ENCODE results near the gene MYH9.

Gene MYH9

DNA sequence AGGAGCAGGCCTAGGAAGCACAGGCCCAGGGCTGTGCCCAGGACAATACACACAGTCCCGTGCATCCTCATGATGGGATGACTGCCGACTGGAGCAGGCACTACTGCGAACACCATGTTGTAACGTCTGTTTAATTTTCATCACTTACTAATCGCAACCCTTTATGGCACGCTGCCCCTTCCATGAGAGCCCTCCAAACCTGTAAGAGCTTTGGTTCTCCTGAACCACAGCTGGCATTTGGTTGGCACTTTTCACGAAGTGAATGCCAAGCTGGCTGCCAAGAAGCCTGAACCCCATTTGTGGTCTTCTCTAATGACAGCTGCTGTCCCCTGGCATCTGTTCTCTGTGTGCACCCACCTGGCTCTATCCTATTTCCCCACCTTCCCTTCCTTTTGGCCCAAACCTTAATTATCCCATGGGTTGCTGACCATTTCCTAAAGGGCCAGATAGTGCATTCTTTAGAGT lies 98.3 kb downstream of the MYH9 start:
- TF ChIP-seq, protein P1, sequence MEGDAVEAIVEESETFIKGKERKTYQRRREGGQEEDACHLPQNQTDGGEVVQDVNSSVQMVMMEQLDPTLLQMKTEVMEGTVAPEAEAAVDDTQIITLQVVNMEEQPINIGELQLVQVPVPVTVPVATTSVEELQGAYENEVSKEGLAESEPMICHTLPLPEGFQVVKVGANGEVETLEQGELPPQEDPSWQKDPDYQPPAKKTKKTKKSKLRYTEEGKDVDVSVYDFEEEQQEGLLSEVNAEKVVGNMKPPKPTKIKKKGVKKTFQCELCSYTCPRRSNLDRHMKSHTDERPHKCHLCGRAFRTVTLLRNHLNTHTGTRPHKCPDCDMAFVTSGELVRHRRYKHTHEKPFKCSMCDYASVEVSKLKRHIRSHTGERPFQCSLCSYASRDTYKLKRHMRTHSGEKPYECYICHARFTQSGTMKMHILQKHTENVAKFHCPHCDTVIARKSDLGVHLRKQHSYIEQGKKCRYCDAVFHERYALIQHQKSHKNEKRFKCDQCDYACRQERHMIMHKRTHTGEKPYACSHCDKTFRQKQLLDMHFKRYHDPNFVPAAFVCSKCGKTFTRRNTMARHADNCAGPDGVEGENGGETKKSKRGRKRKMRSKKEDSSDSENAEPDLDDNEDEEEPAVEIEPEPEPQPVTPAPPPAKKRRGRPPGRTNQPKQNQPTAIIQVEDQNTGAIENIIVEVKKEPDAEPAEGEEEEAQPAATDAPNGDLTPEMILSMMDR (IDR thresholded peaks at IDR 0.05; ENCODE audit: low read depth, low read length) = no peak
- H3K4me3 ChIP-seq (ENCODE audit: low read depth, low read length) = no peak overlapping the region

DNA sequence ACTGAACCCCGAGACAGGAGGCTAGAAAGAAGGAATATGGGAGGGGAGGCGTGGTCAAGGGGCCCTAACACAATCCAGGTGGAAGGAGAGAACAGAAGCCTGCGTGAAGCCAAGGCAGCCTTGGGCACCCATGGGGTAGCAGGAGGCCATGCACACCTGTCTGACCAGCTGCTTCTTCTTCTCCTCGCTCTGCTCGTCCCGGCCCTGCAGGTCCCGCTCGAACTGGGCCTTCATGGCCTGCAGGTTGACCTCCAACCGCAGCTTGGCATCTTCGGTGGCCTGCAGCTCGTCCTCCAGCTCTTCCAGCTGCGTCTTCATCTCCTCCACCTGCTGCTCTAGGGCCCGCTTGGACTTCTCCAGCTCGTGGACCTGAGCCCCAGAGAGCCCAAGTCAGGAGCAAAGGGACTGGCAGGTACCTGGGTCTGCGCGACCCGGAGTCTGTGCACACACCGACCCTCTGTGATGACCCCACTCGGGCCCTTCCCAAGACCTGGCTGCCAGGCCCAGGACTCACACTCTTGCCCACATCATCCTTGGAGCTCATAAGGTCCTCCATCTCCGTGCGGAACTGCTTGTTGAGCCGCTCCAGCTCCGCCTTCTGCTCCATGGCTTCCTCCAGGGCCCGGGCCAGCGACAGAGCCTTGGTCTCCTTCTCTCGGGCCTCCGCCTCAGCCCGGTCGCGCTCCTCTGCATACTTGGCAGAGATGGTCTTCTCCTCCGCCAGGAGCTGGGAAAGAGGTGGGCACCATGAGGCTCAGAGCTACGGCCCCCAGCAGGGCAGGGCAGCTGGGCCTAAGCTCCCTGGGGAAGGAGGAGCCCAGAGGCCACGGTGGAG lies 99.0 kb downstream of the MYH9 start:
- no peak overlapping the region for H3K4me3 ChIP-seq (ENCODE audit: low read depth, low read length)
- TF ChIP-seq, protein P1 (IDR thresholded peaks at IDR 0.05; ENCODE audit: low read depth, low read length) = no peak

DNA sequence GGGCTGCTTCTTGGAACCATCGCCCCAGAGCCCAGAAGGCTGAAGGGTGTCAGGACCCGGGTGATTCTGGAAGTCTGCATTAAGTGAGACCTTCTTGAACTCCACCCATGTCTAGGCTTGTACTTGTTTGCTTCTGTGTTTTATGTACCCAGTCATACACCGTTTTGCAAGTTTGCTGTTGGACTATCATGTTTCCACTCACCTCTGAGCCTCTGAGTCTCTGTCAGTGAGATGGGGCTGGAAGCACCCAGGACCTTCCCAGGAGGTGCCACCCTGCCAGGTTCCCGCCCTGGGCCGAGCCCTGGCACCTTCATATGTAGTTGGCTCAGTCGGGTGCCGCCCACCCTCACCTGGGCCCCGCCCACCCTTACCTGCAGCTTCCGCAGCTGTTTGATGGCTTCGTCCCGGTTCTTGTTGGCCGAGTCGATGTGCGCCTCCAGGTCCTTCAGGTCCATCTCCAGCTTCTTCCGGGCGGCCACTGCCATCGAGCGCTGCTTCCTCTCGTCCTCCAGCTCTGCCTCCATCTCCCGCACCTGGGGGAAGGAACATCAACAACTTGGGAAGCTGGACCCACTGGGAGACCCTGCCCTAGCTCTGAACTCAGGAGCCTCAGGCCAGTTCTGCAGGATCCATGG lies 99.8 kb downstream of the MYH9 start:
- TF ChIP-seq, protein P1 (IDR thresholded peaks at IDR 0.05; ENCODE audit: low read depth, low read length) = no peak
- no peak overlapping the region for H3K4me3 ChIP-seq (ENCODE audit: low read depth, low read length)

DNA sequence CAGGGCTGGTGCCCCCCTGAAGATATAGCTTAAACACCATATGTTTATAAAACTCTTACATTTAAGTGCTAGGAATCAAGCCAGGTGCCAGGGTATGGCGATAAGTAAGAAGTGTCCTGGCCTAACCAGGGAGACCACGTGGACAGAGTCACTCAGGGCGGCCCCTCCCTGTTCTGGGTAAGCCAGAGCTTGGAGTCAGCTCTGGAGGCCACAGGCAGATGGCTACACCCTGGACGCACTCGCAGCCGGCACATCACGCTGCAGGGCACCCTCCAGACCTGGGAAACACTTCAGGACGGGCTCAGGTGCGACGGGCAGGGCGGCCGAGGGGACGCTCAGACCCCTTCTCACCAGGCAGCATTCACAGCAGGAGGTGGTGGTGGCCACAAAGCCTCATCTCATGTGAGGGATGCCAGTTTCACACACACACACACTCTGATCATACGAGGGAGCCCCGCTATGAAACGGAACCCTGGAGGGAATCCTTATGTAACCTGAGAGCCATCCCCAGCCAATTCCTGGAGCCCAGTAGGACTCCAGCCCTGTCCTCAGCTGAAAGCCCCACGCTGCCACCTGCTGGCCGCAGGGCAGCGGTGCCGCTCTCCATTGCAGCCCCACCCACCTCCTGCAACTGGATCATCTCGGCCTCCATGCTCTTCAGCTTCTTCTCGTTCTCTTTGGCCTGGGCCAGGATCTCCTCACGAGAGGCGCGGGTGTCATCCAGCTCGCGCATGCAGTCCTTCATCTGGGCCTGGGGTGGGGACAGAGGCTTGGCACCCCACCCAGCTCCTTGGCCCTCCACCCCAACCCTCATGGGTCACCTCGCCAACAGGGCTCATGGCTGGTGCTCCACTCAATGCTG lies 101.4 kb downstream of the MYH9 start:
- TF ChIP-seq, protein P1 (IDR thresholded peaks at IDR 0.05; ENCODE audit: low read depth, low read length) = peak; percentile 91
- no peak overlapping the region for H3K4me3 ChIP-seq (ENCODE audit: low read depth, low read length)

DNA sequence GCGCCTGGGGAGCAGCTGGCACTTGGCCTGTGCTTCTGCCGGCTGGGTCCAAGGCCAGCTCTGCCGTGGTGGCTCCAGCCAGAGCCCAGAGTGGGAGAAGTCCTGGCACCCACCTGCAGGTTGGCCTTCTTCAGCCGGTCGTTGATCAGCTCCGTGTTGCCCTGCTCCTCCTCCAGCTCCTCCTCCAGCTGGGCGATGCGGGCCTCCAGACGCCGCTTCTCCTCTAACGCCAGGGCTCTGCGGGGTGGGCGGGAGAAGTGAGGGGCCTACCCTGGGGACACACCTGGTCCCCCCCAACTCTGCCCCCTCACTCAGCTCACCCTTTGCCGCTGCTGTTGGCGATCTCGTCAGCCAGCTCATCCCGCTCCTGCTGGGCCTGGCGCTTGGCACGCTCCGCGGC lies 102.2 kb downstream of the MYH9 start:
- TF ChIP-seq, protein P1 (IDR thresholded peaks at IDR 0.05; ENCODE audit: low read depth, low read length) = no peak

DNA sequence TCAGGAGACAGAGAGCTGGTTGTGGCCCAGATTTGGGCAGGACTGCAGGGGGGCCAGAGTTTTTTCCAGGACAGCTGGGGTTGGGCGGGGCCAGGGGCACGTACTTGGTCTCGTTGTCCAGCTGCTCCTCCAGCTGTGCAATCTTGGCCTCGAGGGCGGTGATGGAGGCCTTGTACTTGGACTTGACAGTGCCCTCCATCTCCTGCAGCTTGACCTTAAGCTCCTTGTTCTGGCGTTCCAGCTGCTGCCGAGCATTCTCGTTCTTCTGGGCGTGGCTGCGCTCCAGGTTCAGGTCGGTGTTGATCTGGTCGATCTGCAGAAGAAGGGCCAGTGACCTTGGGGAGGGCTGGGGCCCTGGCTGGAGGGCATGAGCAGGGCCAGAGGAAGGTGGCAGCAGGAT lies 102.8 kb downstream of the MYH9 start:
- TF ChIP-seq, protein P1 (IDR thresholded peaks at IDR 0.05; ENCODE audit: low read depth, low read length) = no peak
- H3K4me3 ChIP-seq (ENCODE audit: low read depth, low read length) = no peak overlapping the region

More for the DNA sequence above, 102.2 kb downstream of the MYH9 start:
- H3K4me3 ChIP-seq (ENCODE audit: low read depth, low read length) = no peak overlapping the region
